Body of pancreas (tissue), 4 donors: ENCODE results near the gene PRRT3. TPM values are rescaled to one million over a fixed set of nuclear protein-coding genes. Genes with fewer than 3 reads are reported as not detected.
"Not testable (repeated sequence)": the region's sequence is repeated elsewhere in the genome, so short reads cannot be mapped to it uniquely, and the experiment has no call there.

Experiments
- ATAC-seq: fragments of 150-250 bp; one replicate; pipeline ENCODE4 v1.9.1; 2016
- DNase-seq, 4 donors: peaks; one replicate each; pipeline ENCODE4 v3.0.0-alpha.2; 2019
- H3K27ac ChIP-seq, 4 donors: fragments of 200-600 bp; sonication (generic); 1 replicate in 3 of 4; 2 replicates in 1 of 4; pipeline versions ENCODE4 v1.5.1 to v1.6.1; 2016 to 2019; ENCODE audit warnings: mild to moderate bottlenecking in 1 of 4, mixed read lengths in 1 of 4, moderate library complexity in 1 of 4
- H3K27me3 ChIP-seq, 2 donors: fragments of 200-600 bp; sonication (generic); one replicate each; pipeline ENCODE4 v1.6.0; 2016; ENCODE audit warnings: mild to moderate bottlenecking in 1 of 2
- H3K36me3 ChIP-seq, 2 donors: fragments of 200-600 bp; sonication (generic); replicated peaks in 1 of 2; 2 replicates each; pipeline ENCODE4 v1.5.1; 2016; ENCODE audit warnings: low read depth in 2 of 2; ENCODE audit not compliant: insufficient read depth in 1 of 2
- H3K4me1 ChIP-seq: fragments of 200-600 bp; sonication (generic); one replicate; pipeline ENCODE4 v1.6.0; 2016
- H3K4me3 ChIP-seq, 2 donors: fragments of 200-600 bp; sonication (generic); 1 replicate in 1 of 2; 2 replicates in 1 of 2; pipeline ENCODE4 v1.5.1; 2016 to 2019
- H3K9me3 ChIP-seq, 3 donors: fragments of 200-600 bp; sonication (generic); 1 replicate in 2 of 3; 2 replicates in 1 of 3; pipeline ENCODE4 v1.5.1; 2016
- POLR2A ChIP-seq, 3 donors: fragments of 450-650 bp; IDR thresholded peaks; one replicate each; pipeline ENCODE4 v1.6.1; 2016; ENCODE audit warnings: antibody characterized with exemption in 3 of 3, mild to moderate bottlenecking in 2 of 3
- WGBS, 2 donors: methylation state at CpG; one replicate each; pipeline ENCODE4 v1.1.5; 2017; 5-methylcytosine and 5-hydroxymethylcytosine counted together
- intact Hi-C: fragments of 100-400 bp; cut with DNase I; formaldehyde crosslinking; loops from one replicate; pipeline ENCODE4 v1.15.1; 2023
- total RNA-seq, 2 donors: library from RNA; depleted of rRNA; stranded (reverse); fragments of >200 nt; gene quantifications; one replicate each; pipeline ENCODE4 v1.1.0, GENCODE V29; 2016
- TF ChIP-seq, protein P1 (sequence below), 7 experiments: fragments of 450-650 bp in 4 of 7; fragments of 200-600 bp in 3 of 7; sonication (generic) in 3 of 7; IDR thresholded peaks; one replicate each; pipeline ENCODE4 v1.5.1; 2016 to 2019; ENCODE audit warnings: antibody characterized with exemption in 7 of 7

The PRRT3 gene
- total RNA-seq, 2 donors from 2014 or later = 3.9 to 4.3 TPM

DNA sequence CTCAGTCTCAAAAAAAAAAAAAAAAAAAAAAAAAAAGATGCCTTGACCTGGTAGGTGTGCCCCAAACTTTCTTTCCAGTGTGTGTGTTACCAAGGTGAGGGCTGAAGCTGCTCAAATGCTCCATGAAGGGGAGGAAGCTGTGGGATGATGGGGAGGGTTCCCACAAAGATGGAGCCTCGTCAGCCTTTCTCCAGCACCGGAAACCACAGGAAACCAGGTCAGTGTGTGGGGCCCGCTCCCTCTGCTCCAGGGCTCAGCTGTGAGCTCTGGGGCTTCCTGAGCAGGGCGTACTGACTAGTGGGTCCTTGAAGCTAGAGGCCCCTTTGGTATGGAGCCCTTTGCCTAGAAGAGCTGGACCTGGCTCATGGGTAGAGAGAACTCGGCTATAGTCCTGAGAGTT is 50.2 kb downstream of the PRRT3 start:
- WGBS, 2 donors = 48 to 82% methylated on average over 3 to 5 of the region's 5 CpGs
- no peak for DNase-seq

DNA sequence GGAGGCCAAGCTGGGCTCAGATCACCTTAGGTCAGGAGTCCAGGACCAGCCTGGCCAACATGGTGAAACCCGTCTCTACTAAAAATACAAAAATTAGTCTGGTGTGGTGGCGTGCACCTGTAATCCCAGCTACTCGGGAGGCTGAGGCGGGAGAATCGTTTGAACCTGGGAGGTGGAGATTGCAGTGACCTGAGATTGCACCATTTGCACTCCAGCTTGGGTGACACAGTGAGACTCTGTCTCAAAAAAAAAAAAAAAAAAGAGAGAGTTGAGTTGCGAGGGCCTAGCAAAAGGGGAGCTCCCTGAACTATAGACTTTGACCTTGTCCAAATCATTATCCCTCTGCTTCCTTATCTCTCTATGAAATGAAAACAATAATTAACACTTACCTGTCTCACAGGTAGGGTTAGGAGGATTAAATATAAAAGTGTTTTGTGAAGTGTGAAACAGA is 51.2 kb downstream of the PRRT3 start:
- ATAC-seq, H3K4me3 ChIP-seq, H3K27me3 ChIP-seq, intact Hi-C loops, H3K9me3 ChIP-seq, H3K36me3 ChIP-seq: not testable (repeated sequence)
- WGBS, 2 donors = 50 to 56% methylated on average over 6 of the region's 6 CpGs
- Histone ChIP-seq H3K27ac (peak overlapping the region in 1 of 4 donors; percentile 40), H3K4me1 (peaks cover 77% of the 10 kb centered on the region)
- peak in 1 of 4 donors; percentile 26 for DNase-seq

More for the DNA sequence above, 50.2 kb downstream of the PRRT3 start:
- Histone ChIP-seq H3K4me1 (peaks cover 72% of the 10 kb centered on the region), H3K36me3 (no peaks in the 10 kb centered on the region), H3K9me3 (no peaks in the 10 kb centered on the region), H3K27ac (peak overlapping the region in 3 of 4 donors; percentile 61 to 73 (median 71)), H3K4me3 (no peak overlapping the region), H3K27me3 (no peaks in the 10 kb centered on the region)
- TF ChIP-seq, protein P1, sequence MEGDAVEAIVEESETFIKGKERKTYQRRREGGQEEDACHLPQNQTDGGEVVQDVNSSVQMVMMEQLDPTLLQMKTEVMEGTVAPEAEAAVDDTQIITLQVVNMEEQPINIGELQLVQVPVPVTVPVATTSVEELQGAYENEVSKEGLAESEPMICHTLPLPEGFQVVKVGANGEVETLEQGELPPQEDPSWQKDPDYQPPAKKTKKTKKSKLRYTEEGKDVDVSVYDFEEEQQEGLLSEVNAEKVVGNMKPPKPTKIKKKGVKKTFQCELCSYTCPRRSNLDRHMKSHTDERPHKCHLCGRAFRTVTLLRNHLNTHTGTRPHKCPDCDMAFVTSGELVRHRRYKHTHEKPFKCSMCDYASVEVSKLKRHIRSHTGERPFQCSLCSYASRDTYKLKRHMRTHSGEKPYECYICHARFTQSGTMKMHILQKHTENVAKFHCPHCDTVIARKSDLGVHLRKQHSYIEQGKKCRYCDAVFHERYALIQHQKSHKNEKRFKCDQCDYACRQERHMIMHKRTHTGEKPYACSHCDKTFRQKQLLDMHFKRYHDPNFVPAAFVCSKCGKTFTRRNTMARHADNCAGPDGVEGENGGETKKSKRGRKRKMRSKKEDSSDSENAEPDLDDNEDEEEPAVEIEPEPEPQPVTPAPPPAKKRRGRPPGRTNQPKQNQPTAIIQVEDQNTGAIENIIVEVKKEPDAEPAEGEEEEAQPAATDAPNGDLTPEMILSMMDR (IDR thresholded peaks at IDR 0.05) = no peak
- TF ChIP-seq POLR2A (IDR thresholded peaks at IDR 0.05) = no peak
- ATAC-seq = no peak
- intact Hi-C loops = no loop called here

DNA sequence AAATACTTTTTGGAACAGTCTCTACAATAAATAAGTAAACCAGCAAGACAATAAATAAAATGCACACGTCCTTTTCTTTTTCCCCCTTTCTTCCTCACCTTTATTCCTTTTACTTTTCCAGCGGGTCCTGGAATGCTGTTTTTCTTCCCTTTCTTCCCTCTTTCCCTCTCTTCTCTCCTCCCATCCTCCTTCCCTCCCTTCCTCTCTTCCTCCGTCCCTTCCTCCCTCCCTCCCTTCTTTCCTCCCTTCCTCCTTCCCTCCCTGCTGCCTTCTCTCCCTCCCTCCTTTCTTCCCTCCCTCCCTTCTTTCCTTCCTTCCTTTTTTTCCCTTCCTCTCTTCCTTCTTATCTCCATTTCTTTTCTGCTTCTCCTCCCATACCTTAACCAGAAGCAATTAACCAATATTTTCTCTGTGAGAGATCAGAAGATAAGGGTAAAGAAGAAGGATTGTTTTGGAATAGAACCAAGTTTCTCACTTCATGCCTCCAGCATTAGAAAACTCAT is 52.9 kb downstream of the PRRT3 start:
- WGBS, 2 donors = 38 to 40% methylated on average over 3 of the region's 3 CpGs
- Histone ChIP-seq H3K36me3 (no peaks in the 10 kb centered on the region), H3K27ac (peak overlapping the region; percentile 66 to 85 (median 85)), H3K4me3 (no peak overlapping the region), H3K9me3 (no peaks in the 10 kb centered on the region), H3K27me3 (no peaks in the 10 kb centered on the region), H3K4me1 (peaks cover 77% of the 10 kb centered on the region)
- DNase-seq (no peak), ATAC-seq (no peak)
- TF ChIP-seq POLR2A (IDR thresholded peaks at IDR 0.05) = no peak
- TF ChIP-seq, protein P1 (IDR thresholded peaks at IDR 0.05) = no peak
- intact Hi-C loops = no loop called here

DNA sequence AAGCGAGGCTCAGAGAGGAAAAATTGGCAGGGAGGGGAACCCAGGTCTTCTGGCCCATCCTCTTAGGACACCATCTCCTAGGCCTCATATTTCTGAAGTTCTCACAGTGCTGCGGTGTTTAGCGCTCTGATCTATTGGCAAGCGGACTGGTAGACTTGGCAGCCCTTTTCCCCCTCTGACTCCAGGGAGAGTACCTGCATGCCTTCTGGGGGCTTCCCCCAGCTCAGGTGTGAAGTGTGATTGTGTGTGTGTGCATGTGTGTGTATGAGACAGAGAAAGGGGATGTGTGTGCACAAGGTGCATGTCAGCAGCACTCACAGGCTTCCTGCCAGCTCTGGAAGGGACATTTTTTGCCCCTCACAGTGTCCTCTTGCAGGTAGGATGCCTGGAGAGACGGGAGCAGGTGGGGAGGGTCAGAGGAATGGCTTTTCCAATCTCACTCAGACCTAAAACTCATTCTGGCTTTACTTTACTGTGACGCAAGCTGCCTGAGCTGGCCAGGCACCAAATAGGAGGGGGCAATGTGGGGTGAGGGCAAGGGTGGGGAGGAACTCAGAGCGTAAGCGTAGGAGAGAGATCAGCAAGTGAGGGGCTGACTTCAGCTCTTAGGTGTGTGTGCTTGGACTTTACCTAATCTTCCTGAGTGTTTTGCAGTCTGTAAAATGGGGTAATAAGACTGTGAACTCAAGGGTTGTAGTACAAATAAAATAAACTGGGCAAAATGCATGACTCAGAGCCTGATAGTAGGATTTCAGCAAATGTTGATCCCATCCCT is 53.6 kb downstream of the PRRT3 start:
- Histone ChIP-seq H3K27ac (peak overlapping the region; percentile 66 to 85 (median 85)), H3K36me3 (no peaks in the 10 kb centered on the region), H3K4me3 (no peak overlapping the region), H3K9me3 (no peaks in the 10 kb centered on the region), H3K27me3 (no peaks in the 10 kb centered on the region), H3K4me1 (peaks cover 71% of the 10 kb centered on the region)
- 19 to 28% methylated on average over 8 of the region's 8 CpGs for WGBS, 2 donors
- intact Hi-C loops = no loop called here
- ATAC-seq (no peak), DNase-seq (peak in 3 of 4 donors; percentile 43 to 53 (median 47))
- no peak for TF ChIP-seq POLR2A (IDR thresholded peaks at IDR 0.05)
- TF ChIP-seq, protein P1 (IDR thresholded peaks at IDR 0.05) = no peak

DNA sequence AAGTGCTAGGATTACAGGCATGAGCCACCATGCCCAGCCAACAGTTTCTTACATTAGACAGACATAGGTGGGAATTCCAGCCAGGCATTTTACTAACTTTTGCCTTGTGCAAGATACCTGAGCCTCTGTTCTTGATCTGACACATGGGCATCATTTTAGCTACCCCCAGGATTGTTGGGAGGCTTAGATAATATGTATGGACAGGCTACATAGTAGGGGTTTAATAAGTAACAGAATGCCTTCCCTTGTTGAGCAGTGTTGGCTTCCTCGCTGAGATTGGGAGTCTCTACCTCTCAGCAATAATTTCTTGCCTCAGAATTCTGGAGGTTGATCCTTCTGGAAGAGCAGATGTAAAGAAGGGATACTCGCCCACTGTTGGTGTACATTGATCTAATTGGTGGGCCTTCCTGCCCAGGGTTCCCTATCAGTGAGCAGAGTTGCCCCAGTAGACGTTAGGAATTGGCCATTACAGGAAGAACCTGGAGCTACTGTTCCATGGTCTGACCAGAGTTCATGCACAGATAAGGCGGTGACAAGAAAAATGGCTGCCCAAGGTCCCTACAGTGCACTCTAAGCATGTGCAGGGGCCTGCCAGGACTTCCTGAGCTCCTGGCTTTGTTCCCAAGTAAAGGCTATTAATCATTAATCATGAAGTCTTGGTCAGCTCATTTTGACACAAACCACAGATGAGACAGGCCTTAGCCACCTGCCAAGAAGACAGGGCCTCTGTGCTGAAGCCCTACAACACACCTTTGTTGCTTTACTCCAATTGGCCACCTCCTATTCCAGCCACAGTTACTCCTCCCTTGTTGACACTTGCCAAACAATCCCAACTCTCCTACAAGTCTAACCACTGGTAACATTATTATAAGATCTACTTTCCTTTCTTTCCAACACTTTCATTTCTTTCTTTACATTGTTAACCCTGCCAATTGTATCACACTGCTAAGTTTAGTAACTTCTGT is 54.5 kb downstream of the PRRT3 start:
- DNase-seq (peak; percentile 78 to 93 (median 90)), ATAC-seq (peak; percentile 90)
- Histone ChIP-seq H3K9me3 (no peaks in the 10 kb centered on the region), H3K27me3 (no peaks in the 10 kb centered on the region), H3K4me3 (no peak overlapping the region), H3K4me1 (peaks cover 61% of the 10 kb centered on the region), H3K27ac (peak overlapping the region; percentile 68 to 85 (median 85)), H3K36me3 (no peaks in the 10 kb centered on the region)
- TF ChIP-seq POLR2A (IDR thresholded peaks at IDR 0.05) = peak in 2 of 3 donors; percentile 22 to 23
- TF ChIP-seq, protein P1 (IDR thresholded peaks at IDR 0.05) = no peak
- 15 to 32% methylated on average over 4 of the region's 4 CpGs for WGBS, 2 donors
- intact Hi-C loops = no loop called here

DNA sequence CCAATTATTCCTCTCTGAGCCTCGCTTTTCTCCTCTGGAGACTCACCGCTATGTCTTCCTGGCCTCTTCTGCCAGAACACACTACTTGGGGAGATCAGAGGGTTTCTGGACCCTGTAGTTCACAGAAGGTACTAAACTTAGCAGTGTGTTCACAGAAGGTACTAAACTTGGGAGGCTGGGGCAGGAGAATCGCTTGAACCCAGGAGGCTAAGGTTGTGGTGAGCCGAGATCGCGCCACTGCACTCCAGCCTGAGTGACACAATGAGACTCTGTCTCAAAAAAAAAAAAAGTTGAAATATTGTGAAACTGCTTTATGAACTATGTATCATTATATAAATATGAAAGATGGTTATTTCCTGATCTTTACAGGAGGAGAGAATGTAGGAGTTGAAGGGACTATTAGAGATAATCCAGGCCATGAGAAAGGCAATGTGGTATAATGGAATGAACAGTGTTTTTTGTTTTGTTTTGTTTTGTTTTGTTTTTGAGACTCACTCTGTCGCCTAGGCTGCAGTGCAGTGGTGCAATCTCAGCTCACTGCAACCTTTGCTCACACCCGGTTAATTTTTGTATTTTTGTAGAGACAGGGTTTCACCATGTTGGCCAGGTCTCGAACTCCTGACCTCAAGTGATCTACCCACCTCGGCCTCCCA is 55.3 kb downstream of the PRRT3 start:
- H3K36me3 ChIP-seq, DNase-seq, H3K4me3 ChIP-seq, intact Hi-C loops, H3K9me3 ChIP-seq, H3K27me3 ChIP-seq, ATAC-seq: not testable (repeated sequence)
- 87 to 95% methylated on average over 9 to 10 of the region's 10 CpGs for WGBS, 2 donors
- Histone ChIP-seq H3K27ac (peak overlapping the region in 3 of 4 donors; percentile 85), H3K4me1 (peaks cover 58% of the 10 kb centered on the region)

DNA sequence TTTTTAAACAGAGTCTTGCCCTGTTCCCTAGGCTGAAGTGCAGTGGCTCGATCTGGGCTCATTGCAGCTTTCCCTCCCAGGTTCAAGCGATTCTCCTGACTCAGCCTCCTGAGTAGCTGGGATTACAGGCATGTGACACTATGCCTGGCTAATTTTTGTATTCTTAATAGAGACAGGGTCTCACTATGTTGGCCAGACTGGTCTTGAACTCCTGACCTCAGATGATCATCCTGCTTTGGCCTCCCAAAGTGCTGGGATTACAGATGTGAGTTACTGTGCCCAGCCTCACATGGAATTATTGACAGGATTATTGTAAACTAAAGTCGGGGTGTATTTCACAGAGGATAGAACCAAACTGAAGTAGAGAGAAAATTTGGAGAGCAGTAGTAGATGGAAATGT is 56.5 kb downstream of the PRRT3 start:
- intact Hi-C loops, H3K36me3 ChIP-seq, H3K9me3 ChIP-seq, H3K4me3 ChIP-seq, ATAC-seq, H3K27me3 ChIP-seq, DNase-seq, H3K27ac ChIP-seq: not testable (repeated sequence)
- 95 to 98% methylated on average over 2 to 3 of the region's 3 CpGs for WGBS, 2 donors
- H3K4me1 ChIP-seq = peaks cover 52% of the 10 kb centered on the region
